SIG-M5 treated with dmso at 0.1 percent for 504 hours (cell line): Measurements from ENCODE around the gene CBY3.
"Not testable (repeated sequence)": the region's sequence is repeated elsewhere in the genome, so short reads cannot be mapped to it uniquely, and the experiment has no call there.

ENCODE experiments used
- DNase-seq: peaks from one replicate; lab custom pipeline; 2025; ENCODE audit not compliant: unreplicated experiment; lab: John Stamatoyannopoulos, UW

Gene CBY3

GRCh38 chr5:179678223-179679013 is 2.4 kb downstream of the CBY3 start:
- peak; percentile 94 for DNase-seq

DNA sequence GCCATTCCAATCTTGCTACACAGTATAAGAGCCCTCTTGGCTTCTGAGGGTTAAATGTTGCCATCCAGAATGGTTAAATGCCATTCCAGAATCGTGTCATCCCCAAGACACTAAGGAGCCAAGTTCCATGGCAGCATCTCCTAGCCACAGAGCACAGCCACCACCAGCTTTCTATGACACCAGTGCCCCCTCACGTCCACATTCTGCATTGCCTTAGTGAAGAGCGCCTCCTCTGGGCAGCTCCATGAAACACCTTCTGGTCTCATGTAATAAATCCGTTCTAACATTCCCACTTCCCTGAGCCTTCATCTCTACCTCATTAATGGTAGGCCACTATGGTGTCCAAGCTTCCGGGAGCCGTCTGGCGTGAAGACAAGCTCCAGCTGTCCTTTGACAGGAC is 12.4 kb downstream of the CBY3 start:
- DNase-seq, result peak; percentile 82

GRCh38 chr5:179661647-179662046 is 19.2 kb downstream of the CBY3 start:
- not testable (repeated sequence) for DNase-seq

DNA sequence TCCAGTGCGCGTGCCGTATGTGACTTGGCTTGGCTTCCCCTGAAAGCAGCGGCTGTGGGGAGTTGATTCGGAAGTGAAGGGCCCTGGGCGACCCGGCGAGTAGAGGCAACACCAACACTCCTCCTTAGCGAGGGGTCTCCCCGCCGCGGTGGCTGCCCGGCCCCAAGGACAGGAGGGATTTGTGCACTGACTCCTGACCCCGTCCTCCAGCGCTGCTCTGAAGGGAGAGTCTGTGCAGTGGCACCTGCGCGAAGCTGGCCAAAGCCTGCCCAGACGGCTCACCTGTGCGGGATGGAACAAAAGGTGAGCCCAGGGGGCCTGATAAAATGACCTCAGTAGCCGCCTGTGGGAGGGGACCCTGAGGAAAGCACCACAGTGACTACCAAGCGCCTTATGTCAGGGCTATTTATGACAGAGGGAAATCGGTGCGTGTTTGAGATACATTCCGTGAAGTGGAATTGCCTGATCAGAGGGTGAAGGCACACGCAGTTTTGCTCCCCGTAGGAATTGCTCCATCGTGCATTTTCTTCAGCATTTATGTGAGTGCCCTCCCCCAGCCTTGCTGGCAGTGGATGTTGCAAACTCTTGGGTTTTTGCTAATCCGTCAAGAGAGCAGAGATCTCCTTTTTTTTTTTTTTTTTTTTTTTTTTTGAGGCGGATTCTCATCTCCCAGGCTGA is 22.5 kb downstream of the CBY3 start:
- DNase-seq, result peak; percentile 82

- not testable (repeated sequence) for DNase-seq
These were observed 23.3 kb downstream of the CBY3 start for GRCh38 chr5:179657302-179658178.

DNA sequence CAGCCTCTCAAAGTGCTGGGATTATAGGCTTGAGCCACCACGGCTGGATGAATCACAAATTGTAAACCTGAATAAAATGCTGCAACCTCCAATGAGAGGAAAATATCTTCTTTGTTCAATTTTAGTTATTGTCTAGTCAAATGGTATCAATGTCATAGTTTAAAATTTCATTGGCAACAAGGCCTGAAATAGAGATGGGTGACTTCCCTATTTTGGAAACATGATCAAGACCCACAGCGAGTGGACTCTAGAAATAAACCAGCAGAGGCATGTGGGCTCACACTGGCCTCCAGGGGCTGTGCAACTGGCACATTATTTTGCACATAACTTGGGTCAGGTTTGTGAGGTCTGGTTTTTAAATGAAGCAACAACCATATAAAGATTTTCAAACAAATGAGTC is 27.7 kb downstream of the CBY3 start:
- peak; percentile 23 for DNase-seq

DNA sequence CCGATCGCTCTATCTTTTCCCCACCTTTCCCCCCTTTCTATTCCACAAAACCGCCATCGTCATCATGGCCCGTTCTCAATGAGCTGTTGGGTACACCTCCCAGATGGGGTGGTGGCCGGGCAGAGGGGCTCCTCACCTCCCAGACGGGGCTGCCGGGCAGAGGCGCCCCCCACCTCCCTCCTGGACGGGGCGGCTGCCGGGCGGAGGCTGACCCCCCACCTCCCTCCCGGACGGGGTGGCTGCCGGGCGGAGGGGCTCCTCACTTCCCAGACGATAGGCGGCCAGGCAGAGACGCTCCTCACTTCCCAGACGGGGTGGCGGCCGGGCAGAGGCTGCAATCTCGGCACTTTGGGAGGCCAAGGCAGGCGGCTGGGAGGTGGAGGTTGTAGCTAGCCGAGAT is 30.6 kb downstream of the CBY3 start:
- not testable (repeated sequence) for DNase-seq

DNA sequence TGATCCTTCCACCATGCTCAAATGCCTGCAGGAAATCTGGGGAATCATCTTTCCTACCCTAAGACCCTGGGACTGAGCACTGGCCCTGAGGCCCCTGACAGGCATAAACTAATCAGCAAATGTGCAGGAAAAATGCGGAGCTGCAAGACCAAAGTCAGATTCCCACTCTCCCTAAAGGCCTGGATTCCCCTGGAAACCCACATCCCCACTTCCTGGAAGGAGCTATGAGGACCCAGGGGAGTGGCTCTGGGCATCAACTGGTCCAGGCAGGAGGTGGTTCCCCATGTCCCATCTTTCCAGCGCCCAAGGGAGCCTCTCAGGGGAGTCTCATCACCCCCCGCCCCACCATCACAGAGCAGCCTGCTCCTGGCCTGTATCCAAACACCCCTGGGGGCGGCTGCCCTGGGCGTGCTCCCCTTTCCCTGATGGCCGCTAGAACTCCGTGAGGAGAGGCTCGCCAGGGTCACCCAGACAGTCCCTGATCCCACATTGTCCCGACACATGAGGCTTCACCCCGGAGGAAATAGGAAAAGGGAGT is 31.6 kb downstream of the CBY3 start:
- DNase-seq, result not testable (repeated sequence)

DNA sequence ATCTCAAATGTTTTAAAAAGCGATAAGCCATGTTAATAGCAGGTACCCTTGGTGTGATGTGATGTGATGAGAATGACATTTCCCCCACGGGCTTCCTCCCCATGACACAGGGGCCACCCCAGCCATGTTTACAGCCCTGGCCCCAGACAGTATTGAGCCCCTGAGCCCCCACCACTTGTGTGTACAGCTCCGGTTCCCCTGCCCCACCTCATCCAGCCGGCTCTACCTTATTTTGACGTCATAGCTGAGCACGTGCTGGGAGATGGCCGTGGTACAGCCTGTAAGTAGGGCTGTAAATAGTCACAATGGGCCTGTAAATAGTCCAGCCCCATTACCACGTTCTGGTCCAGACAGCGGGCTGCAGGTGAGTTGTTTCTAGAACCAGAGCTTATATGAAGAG is 32.4 kb downstream of the CBY3 start:
- no peak for DNase-seq

- not testable (repeated sequence) for DNase-seq
These were observed 36.1 kb downstream of the CBY3 start for GRCh38 chr5:179644766-179645165.

DNA sequence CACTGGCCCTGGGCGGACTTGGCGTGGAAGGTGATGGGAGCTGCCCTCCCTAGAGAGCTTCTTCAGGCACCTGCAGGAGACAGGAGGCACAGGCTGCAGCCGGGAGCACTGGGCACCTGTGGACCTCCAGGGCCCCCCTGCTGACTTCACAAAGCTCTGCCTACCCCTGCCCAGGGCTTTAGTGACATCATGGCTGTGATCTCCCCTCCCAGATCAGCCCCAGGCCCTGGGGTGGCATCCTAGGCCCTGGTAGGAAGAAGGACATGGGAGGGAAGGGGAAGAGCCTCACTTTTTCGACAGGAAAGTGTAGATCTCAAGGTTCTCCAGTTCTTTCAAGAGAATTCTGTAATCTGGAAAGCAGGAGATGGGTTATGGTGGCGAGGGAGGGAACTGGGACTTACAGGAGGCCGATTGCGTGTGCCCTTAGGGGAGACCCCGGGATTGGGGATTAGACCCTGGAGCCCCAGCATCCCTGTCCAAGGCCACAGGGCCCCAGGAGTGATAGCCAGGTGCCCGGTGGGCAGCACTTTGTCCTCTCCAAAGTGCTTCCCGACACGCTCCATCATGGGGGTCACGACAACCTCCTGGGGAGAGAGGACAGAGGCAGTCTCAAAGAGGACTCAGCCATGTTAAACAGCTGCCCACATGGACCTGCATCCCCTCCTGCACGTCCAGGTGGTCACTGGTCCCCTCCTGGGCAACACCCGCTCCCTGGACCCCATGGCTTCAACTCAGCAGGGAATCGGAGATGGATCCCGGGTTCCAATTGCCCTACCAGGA is 37.5 kb downstream of the CBY3 start:
- not testable (repeated sequence) for DNase-seq

DNA sequence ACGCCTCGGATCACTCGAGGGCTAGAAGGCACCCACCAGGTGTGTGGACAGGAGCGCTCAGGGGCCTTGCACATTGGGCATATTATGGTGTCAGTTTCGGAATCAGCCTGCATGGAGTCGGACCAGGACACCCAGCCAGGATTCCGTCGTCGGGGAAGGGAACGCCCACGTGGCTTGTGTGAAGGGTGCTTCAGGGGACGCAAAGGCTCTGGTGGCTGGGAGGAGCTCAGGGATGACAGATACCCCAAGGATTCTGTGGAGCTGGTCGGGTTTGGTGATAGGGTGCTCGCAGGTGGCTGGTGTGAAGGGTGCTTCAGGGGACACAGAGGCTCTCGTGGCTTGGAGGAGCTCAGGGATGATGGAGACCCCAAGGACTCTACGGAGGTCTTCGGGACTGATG is 38.2 kb downstream of the CBY3 start:
- DNase-seq, result not testable (repeated sequence)

DNA sequence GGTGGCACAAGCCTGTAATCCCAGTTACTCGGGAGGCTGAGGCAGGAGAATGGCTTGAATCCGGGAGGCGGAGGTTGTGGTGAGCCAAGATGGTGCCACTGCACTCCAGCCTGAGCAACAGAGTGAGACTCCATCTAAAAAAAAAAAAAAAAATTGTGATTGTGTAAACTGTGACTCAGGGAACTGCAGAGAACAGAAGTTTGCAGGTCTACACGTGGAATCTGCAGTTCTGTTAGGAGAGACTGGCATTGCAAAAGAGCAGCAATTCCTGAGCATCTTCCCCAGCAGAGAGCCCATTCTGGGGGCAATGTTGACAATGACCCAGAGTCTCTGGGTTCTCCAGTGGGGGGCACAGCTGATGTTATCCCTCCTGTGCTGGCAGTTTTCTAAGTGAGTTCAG is 39.1 kb downstream of the CBY3 start:
- not testable (repeated sequence) for DNase-seq

DNA sequence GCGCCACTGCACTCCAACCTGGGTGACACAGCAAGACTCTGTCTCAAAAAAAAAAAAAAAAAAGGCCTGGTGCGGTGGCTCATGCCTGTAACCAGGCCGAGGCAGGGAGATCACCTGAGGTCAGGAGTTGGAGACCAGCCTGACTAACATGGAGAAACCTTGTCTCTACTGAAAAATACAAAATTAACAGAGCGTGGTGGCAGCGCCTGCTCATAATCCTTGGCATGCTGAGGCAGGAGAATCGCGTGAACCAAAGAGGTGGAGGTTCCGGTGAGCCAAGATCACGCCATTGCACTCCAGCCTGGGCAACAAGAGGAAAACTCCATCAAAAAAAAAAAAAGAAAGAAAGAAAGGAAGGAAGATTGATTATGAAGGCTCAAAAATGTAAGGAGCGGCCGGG is 41.5 kb downstream of the CBY3 start:
- not testable (repeated sequence) for DNase-seq

- not testable (repeated sequence) for DNase-seq
These were observed 46.3 kb downstream of the CBY3 start for GRCh38 chr5:179634370-179635172.

DNA sequence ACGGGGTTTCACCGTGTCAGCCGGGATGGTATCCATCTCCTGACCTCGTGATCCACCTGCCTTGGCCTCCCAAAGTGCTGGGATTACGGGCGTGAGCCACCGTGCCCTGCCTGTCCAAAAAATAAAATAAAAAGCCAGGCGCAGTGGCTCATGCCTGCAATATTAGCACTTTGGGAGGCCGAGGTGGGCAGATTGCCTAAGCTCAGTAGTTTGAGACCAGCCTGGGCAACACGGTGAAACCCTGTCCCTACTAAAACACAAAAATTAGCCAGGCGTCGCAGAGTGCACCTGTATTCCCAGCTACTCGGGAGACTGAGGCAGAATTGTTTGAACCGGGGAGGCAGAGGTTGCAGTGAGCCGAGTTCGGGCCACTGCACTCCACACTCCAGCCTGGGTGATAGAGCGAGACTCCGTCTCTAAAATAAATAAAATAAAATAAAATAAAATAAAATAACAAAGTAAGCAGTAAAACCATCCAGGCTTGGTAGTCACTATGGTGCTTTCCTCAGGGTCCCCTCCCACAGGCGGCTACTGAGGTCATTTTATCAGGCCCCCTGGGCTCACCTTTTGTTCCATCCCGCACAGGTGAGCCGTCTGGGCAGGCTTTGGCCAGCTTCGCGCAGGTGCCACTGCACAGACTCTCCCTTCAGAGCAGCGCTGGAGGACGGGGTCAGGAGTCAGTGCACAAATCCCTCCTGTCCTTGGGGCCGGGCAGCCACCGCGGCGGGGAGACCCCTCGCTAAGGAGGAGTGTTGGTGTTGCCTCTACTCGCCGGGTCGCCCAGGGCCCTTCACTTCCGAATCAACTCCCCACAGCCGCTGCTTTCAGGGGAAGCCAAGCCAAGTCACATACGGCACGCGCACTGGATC is 47.1 kb downstream of the CBY3 start:
- not testable (repeated sequence) for DNase-seq
